ENCODE data around the gene ARID2. TPM values are rescaled to one million over a fixed set of nuclear protein-coding genes. Genes with fewer than 3 reads are reported as not detected.

Gene ARID2
- total RNA-seq, 1 experiment from 2014 or later: 72.2 TPM

GRCh38 chr12:45743247-45743646 lies 13.7 kb downstream of the ARID2 start:
- no peak for TF ChIP-seq CTCF (conservative IDR thresholded peaks at IDR 0.05; ENCODE audit: low read depth, low read length)
- Histone ChIP-seq H3K9me3 (ENCODE audit: low read depth, low read length, poor library complexity, severe bottlenecking) (peaks cover 29% of the 10 kb centered on the region), H3K27me3 (replicated peaks; ENCODE audit: insufficient read depth, low read depth, low read length, poor library complexity) (no peaks in the 10 kb centered on the region), H3K36me3 (ENCODE audit: insufficient read depth, low read length, poor library complexity, severe bottlenecking) (peaks cover 51% of the 10 kb centered on the region), H3K4me1 (ENCODE audit: insufficient read depth, low read length, poor library complexity, severe bottlenecking) (peaks cover 8% of the 10 kb centered on the region), H3K4me3 (ENCODE audit: low read depth, low read length, poor library complexity, severe bottlenecking) (no peak overlapping the region), H3K27ac (ENCODE audit: low read depth, low read length, poor library complexity, severe bottlenecking) (no peak overlapping the region)
- DNase-seq (ENCODE audit: low spot score): no peak
- intact Hi-C loops (cut with micrococcal nuclease; ENCODE audit: unreplicated experiment): no loop called here
- ChIA-PET POLR2A (ENCODE audit: low non-redundant PET) (no interaction called here), CTCF (no interaction called here)
- BruUV-seq (replicated peaks): no TSS peak

GRCh38 chr12:45745861-45746277 lies 16.4 kb downstream of the ARID2 start:
- Histone ChIP-seq H3K27ac (ENCODE audit: low read depth, low read length, poor library complexity, severe bottlenecking) (no peak overlapping the region), H3K9me3 (ENCODE audit: low read depth, low read length, poor library complexity, severe bottlenecking) (peaks cover 21% of the 10 kb centered on the region), H3K4me3 (ENCODE audit: low read depth, low read length, poor library complexity, severe bottlenecking) (no peak overlapping the region), H3K36me3 (ENCODE audit: insufficient read depth, low read length, poor library complexity, severe bottlenecking) (peaks cover 39% of the 10 kb centered on the region), H3K27me3 (replicated peaks; ENCODE audit: insufficient read depth, low read depth, low read length, poor library complexity) (no peaks in the 10 kb centered on the region), H3K4me1 (ENCODE audit: insufficient read depth, low read length, poor library complexity, severe bottlenecking) (peaks cover 8% of the 10 kb centered on the region)
- CTCF ChIA-PET: interaction anchor here (0.7 to 1.0 kb wide), 2 partner anchors 201 to 202 kb away, joined by 3 to 4 read pairs; no protein-coding TSS in a partner anchor
- TF ChIP-seq EZH2 (IDR thresholded peaks at IDR 0.05; ENCODE audit: borderline replicate concordance, low read depth, low read length, poor library complexity, severe bottlenecking) (no peak), CTCF (conservative IDR thresholded peaks at IDR 0.05; ENCODE audit: low read depth, low read length) (peak; percentile 55)
- peak; percentile 40 for DNase-seq (ENCODE audit: low spot score)
- intact Hi-C loops (cut with micrococcal nuclease; ENCODE audit: unreplicated experiment): loop anchor here (5.0 kb wide), 1 partner anchor 204 kb away; no protein-coding TSS in a partner anchor
- no TSS peak for BruUV-seq (replicated peaks)
- POLR2A ChIA-PET (ENCODE audit: low non-redundant PET): interaction anchor here (0.6 kb wide), 1 partner anchor 198 kb away, joined by 4 read pairs; no protein-coding TSS in a partner anchor

GRCh38 chr12:45756666-45757065 lies 27.2 kb downstream of the ARID2 start:
- H3K9me3 ChIP-seq (ENCODE audit: low read depth, low read length, poor library complexity, severe bottlenecking): no peaks in the 10 kb centered on the region
- peaks cover 15% of the 10 kb centered on the region for H3K4me1 ChIP-seq (ENCODE audit: insufficient read depth, low read length, poor library complexity, severe bottlenecking)
- intact Hi-C loops (cut with micrococcal nuclease; ENCODE audit: unreplicated experiment): no loop called here
- no peak for TF ChIP-seq CTCF (conservative IDR thresholded peaks at IDR 0.05; ENCODE audit: low read depth, low read length)
- CTCF ChIA-PET: no interaction called here
- no peak overlapping the region for H3K4me3 ChIP-seq (ENCODE audit: low read depth, low read length, poor library complexity, severe bottlenecking)
- H3K36me3 ChIP-seq (ENCODE audit: insufficient read depth, low read length, poor library complexity, severe bottlenecking): no peaks in the 10 kb centered on the region
- POLR2A ChIA-PET (ENCODE audit: low non-redundant PET): no interaction called here
- DNase-seq (ENCODE audit: low spot score): no peak
- no TSS peak for BruUV-seq (replicated peaks)
- H3K27me3 ChIP-seq (replicated peaks; ENCODE audit: insufficient read depth, low read depth, low read length, poor library complexity): no peaks in the 10 kb centered on the region
- H3K27ac ChIP-seq (ENCODE audit: low read depth, low read length, poor library complexity, severe bottlenecking): peak overlapping the region; percentile 5
